ENCODE data around the gene NIPSNAP2. TPM values are rescaled to one million over a fixed set of nuclear protein-coding genes. Genes with fewer than 3 reads are reported as not detected.

NIPSNAP2 gene
- 28.9 and 35.9 TPM in 2 replicates for total RNA-seq (2014; rRNA removed; shearing (Covaris generic))
- total RNA-seq (2022), result 49.9 and 53.1 TPM in 2 replicates
- Bru-seq, nascent RNA, result percentile 74 among the genes with signal in this experiment
- BruChase-seq, experiment 1, labeled RNA remaining after a 6-hour chase, result percentile 82 among the genes with signal in this experiment
- percentile 71 among the genes with signal in this experiment for BruChase-seq, experiment 2, labeled RNA remaining after a 2-hour chase
- long read RNA-seq, full-length matches to known transcripts, result 200 of 222 reads
- long read RNA-seq, partial matches to known transcripts, result 6 of 222 reads
- long read RNA-seq, other reads (novel, unspliced or antisense), result 16 of 222 reads

GRCh38 chr7:55964261-55965099 is at the start of gene NIPSNAP2:
Gene NIPSNAP2, plus strand, starts transcription at chr7:55964585. Its CDS starts 25 bp downstream, at chr7:55964610.
- Histone ChIP-seq H3K4me3 (ENCODE audit: low read depth, low read length, poor library complexity, severe bottlenecking) (peak within 1 kb of the TSS; percentile 90), H3K9me2 (ENCODE audit: insufficient read depth, low read length) (no peaks in the 10 kb centered on the region), H3K27ac (ENCODE audit: low read depth, low read length, poor library complexity, severe bottlenecking) (peak within 1 kb of the TSS; percentile 28), H3K4me1 (ENCODE audit: insufficient read depth, low read length, poor library complexity, severe bottlenecking) (peaks cover 13% of the 10 kb centered on the region), H4K20me1 (ENCODE audit: insufficient read depth, low read length) (no peaks in the 10 kb centered on the region), H2AFZ (ENCODE audit: low read length) (peak within 1 kb of the TSS; percentile 57), H3K36me3 (ENCODE audit: insufficient read depth, low read length) (peaks cover 5% of the 10 kb centered on the region; the same call in 1 of the 2 replicates), H3K79me2 (ENCODE audit: insufficient read depth, low read depth, low read length) (peaks cover 14% of the 10 kb centered on the region; the same call in 1 of the 2 replicates), H3K9me3 (ENCODE audit: low read length) (no peaks in the 10 kb centered on the region), H3K4me2 (ENCODE audit: low read length) (peak within 1 kb of the TSS; percentile 87)
- CTCF ChIA-PET (ENCODE audit: unreplicated experiment), result no interaction called here
- POLR2A ChIA-PET, result interaction anchor here (0.7 to 1.5 kb wide), 4 partner anchors 15 to 502 kb away, joined by 3 to 4 read pairs (median 3); partner anchors contain the start of gene CHCHD2
- no peak for TF ChIP-seq EZH2phosphoT487 (IDR thresholded peaks at IDR 0.05; ENCODE audit: borderline replicate concordance, low read depth, low read length)
- TF ChIP-seq, protein P1, sequence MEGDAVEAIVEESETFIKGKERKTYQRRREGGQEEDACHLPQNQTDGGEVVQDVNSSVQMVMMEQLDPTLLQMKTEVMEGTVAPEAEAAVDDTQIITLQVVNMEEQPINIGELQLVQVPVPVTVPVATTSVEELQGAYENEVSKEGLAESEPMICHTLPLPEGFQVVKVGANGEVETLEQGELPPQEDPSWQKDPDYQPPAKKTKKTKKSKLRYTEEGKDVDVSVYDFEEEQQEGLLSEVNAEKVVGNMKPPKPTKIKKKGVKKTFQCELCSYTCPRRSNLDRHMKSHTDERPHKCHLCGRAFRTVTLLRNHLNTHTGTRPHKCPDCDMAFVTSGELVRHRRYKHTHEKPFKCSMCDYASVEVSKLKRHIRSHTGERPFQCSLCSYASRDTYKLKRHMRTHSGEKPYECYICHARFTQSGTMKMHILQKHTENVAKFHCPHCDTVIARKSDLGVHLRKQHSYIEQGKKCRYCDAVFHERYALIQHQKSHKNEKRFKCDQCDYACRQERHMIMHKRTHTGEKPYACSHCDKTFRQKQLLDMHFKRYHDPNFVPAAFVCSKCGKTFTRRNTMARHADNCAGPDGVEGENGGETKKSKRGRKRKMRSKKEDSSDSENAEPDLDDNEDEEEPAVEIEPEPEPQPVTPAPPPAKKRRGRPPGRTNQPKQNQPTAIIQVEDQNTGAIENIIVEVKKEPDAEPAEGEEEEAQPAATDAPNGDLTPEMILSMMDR (conservative IDR thresholded peaks at IDR 0.05; ENCODE audit: low read length), result peak; percentile 54
- peak; percentile 78 for DNase-seq (ENCODE audit: low spot score)
- intact Hi-C loops (cut with micrococcal nuclease; ENCODE audit: unreplicated experiment), result loop anchor here (1.0 to 10.0 kb wide), 4 partner anchors 62 to 323 kb away; partner anchors contain the start of genes CCT6A and PSPH
- BruUV-seq (replicated peaks), result no TSS peak

GRCh38 chr7:55917771-55918170 is 46.6 kb upstream of the NIPSNAP2 start:
- Histone ChIP-seq H3K79me2 (ENCODE audit: insufficient read depth, low read depth, low read length) (no peaks in the 10 kb centered on the region), H4K20me1 (ENCODE audit: insufficient read depth, low read length) (no peaks in the 10 kb centered on the region), H3K9me2 (ENCODE audit: insufficient read depth, low read length) (no peaks in the 10 kb centered on the region), H3K27ac (ENCODE audit: low read depth, low read length, poor library complexity, severe bottlenecking) (no peak overlapping the region), H2AFZ (ENCODE audit: low read length) (no peak overlapping the region), H3K4me2 (ENCODE audit: low read length) (no peak overlapping the region), H3K4me3 (ENCODE audit: low read depth, low read length, poor library complexity, severe bottlenecking) (no peak overlapping the region), H3K9me3 (ENCODE audit: low read length) (no peaks in the 10 kb centered on the region), H3K36me3 (ENCODE audit: insufficient read depth, low read length) (no peaks in the 10 kb centered on the region), H3K4me1 (ENCODE audit: insufficient read depth, low read length, poor library complexity, severe bottlenecking) (peaks cover 4% of the 10 kb centered on the region)
- ChIA-PET CTCF (ENCODE audit: unreplicated experiment) (no interaction called here), POLR2A (no interaction called here)
- DNase-seq (ENCODE audit: low spot score), result no peak
- intact Hi-C loops (cut with micrococcal nuclease; ENCODE audit: unreplicated experiment), result no loop called here
- no TSS peak for BruUV-seq (replicated peaks)
- TF ChIP-seq, protein P1 (conservative IDR thresholded peaks at IDR 0.05; ENCODE audit: low read length), result no peak
- no peak for TF ChIP-seq EZH2phosphoT487 (IDR thresholded peaks at IDR 0.05; ENCODE audit: borderline replicate concordance, low read depth, low read length)
